HG02938 (cell line): ENCODE measurements around the gene ZNF567.
A peak's percentile ranks its signal among the peaks of the same experiment; 100 is the strongest.
"Not testable (repeated sequence)": the region's sequence is repeated elsewhere in the genome, so short reads cannot be mapped to it uniquely, and the experiment has no call there.

Experiments
- ATAC-seq: cut with Tn5 transposase; IDR thresholded peaks from one replicate; pipeline ENCODE4 v1.9.1; 2021; ENCODE audit warnings: mild to moderate bottlenecking, moderate library complexity; ENCODE audit not compliant: unreplicated experiment

Gene ZNF567

DNA sequence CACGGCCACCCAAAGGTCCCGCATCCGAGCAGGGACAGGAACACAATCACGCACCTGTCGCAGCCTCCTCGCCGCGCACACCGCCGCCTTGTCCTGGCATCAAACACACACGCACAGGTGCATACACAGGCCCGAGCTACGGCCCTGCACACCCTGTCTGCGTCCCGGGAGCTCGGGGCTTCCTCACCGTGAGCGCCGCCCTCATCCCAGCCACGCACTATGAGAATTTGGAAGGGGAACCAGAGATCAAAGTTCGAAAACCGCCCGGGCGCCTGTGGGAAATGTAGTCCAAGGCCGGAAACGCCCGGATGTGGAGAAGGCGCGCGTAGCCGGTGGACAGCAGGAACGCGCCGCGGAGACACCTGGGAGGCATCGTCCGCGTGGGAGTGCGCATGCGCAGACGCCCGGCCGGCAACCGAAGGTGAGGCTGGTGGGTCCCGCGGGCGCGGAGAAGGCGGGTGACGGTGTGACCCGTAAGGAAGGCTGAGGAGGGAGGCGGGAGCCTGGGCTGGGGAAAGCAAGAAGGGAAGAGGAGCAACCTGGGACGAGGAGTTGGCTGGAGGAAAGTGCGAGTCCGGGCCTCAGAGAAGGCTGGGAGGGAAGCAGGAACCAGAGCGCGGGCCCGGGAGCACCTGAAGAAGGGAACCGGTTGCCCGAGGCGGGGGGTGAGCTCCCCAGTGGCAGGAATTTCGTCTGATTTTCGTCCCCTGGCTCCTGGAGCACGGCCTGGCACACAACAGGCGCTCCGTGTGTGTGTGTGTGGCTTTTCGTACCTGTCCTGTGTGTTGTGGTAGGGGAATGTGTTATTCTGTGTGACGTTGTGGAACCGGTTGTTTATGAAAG is at the start of gene ZNF567:
ZNF567 (plus strand) TSS at position 399 of the 843 bp plus-strand sequence. CDS start 7,256 bp downstream, outside the sequence.
- peak; percentile 82 for ATAC-seq

- no peak for ATAC-seq
Measured at GRCh38 chr19:36638862-36639510, 48.4 kb upstream of the ZNF567 start.

DNA sequence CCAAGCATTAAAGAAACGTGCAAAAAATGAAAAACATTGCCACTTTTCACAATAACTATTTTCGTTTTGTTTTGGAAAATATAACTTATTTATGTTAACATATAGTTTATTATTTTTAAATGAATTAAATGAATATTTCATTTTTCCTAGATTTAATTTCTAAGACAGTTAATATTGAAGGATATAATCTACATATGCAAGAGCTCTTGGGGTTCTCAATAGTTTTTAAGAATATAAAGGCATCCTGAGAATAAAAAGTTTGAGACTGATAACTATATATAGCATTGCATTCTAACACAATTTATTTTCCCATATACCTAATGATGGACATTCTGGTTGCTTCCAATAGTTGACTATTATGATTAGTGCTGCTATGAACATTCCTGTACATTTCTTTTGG is 40.7 kb upstream of the ZNF567 start:
- ATAC-seq: no peak

DNA sequence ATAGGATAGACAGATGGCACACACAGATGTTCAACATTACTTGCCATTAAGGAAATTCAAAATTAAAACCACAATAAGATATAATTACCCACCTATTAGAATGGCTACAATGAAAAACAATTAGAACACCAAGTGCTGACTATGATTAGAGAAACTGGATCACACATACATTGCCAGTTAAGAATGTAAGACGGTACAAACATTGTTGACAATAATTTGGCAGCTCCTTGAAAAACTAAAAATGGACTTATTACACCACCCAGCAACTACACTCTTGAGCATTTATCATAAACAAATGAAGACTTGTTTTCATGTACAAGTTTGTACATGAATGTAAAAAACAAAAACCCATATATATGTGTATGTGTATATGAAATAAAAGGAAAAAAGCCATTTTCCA is 34.5 kb upstream of the ZNF567 start:
- ATAC-seq: no peak

DNA sequence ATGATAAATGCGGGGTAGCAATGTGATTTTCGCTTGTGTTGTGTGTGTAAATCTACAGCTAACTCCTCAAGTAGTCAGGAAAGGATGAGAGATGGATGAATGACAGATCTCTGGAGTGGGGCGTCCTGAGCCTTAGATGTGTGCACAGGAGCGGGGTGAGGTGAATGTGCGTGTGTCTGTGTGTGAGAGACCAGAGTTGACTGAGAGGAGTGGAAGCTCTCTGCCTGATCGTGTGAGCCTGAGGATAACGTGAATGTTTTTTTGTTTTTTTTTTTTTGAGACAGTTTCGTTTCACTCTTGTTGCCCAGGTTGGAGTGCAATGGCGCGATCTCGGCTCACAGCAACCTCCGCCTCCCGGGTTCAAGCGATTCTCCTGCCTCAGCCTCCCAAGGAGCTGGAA is 21.6 kb upstream of the ZNF567 start:
- no peak for ATAC-seq

DNA sequence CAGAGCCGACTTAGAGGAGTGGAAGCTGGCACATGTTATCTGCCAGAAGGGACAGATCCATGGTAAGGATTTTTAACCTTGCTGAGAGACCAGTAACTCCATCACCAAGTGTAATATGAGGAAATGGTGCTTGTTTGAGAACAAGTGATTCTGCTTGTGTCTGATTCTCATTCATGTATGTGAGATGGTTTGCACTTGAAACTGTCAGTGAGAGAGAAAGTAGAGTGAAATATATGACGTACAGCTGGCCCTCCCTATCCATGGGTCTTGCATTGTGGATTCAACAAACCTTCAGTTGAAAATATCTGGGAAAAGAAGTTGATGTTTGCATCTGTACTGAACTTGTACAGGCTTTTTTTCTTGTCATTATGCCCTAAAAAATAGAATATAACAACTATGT is 18.8 kb upstream of the ZNF567 start:
- ATAC-seq: no peak

- ATAC-seq: no peak
Measured at GRCh38 chr19:36672368-36672767, 15.0 kb upstream of the ZNF567 start.

- no peak for ATAC-seq
Measured at GRCh38 chr19:36674201-36674600, 13.2 kb upstream of the ZNF567 start.

- ATAC-seq: no peak
Measured at GRCh38 chr19:36679455-36679854, 8.0 kb upstream of the ZNF567 start.

DNA sequence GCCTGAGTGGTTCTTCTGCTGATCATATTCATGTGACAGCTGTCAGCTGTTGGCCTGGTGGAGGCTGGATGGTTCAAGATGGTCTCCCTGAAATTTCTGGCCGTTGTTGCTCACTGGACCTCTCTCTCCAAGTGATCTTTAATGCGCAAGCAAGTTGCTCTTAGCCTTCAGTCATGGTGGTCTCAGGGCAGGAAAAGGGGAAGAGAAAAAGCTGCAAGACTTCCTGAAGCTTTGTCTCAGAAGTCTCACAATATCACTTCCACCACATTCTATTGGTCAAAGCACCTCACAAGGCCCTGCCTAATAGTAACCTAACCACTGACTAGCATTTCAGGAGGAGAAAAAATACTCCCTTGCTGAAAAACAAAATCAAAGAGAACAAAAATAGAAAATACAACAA is 1.6 kb upstream of the ZNF567 start:
- ATAC-seq: no peak

GRCh38 chr19:36686365-36687213 is 823 bp upstream of the ZNF567 start:
- no peak for ATAC-seq

DNA sequence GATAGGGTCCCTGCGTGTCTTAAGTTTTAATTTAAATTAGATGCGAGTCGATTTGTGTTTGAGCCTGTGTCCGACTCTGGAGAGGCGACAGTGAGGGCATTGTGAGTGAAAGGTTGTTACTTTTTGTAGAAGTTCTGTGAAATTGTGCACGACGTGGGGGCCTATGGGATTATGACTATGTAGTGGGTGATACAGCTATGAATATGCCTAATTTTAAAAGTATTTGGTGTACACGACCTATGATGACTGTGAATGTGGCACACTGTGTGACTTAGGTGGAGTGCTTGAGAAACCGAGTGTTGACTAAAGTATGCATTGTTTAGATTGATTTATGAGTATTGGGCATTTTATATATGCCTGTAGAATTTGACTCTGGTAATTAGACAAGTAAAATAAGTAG is 646 bp downstream of the ZNF567 start:
- ATAC-seq: no peak

DNA sequence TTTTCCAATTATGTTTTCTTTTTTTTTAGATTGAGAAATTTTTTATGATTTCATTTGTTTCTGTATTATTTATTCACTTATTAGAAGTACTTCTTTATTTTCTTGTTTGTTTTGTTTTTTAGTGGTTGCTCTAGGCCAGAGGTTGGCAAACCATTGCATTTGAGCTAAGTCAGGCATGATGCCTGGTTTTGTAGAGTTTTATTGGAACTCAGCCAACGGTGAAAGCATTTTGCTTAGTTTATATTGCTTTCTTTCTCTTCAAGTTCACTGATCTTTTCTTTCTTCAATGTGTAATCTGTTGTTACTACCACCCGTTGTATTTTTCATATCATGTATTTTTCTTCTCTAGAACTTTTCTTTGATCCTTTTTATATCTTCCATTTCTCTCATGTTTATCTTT is 19.7 kb downstream of the ZNF567 start:
- ATAC-seq: no peak

DNA sequence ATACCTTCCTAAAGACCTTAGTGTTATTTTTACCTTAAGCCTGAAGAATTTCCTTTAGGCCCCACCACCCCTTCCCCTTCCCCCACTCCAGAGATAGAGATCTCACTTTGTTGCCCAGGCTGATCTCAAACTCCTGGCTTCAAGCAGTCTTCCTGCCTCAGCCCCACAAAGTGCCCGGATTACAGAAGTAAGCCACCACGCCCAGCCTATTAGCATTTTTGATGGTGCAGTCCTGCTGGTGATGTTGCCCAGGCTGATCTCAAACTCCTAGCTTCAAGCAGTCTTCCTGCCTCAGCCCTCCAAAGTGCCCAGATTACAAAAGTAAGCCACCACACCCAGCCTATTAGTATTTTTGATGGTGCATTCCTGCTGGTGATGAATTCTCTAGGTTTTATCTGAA is 22.0 kb downstream of the ZNF567 start:
- no peak for ATAC-seq

DNA sequence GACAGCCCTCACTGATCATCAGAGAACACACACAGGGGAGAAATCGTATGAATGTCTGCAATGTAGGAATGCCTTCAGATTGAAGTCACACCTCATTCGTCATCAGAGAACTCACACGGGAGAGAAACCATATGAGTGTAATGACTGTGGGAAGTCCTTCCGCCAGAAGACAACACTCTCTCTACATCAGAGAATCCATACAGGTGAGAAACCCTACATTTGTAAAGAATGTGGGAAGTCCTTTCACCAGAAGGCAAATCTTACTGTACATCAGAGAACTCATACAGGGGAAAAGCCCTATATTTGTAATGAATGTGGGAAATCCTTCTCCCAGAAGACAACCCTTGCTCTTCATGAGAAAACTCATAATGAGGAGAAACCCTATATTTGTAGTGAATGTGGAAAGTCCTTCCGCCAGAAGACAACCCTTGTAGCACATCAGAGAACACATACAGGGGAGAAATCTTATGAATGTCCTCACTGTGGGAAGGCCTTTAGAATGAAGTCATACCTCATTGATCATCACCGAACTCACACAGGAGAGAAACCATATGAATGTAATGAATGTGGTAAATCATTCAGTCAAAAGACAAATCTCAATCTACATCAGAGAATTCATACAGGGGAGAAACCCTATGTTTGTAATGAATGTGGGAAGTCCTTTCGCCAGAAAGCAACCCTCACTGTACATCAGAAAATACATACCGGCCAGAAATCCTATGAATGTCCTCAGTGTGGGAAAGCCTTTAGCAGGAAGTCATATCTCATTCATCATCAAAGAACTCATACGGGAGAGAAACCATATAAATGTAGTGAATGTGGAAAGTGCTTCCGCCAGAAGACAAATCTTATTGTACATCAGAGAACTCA is 32.5 kb downstream of the ZNF567 start:
- ATAC-seq: no peak

DNA sequence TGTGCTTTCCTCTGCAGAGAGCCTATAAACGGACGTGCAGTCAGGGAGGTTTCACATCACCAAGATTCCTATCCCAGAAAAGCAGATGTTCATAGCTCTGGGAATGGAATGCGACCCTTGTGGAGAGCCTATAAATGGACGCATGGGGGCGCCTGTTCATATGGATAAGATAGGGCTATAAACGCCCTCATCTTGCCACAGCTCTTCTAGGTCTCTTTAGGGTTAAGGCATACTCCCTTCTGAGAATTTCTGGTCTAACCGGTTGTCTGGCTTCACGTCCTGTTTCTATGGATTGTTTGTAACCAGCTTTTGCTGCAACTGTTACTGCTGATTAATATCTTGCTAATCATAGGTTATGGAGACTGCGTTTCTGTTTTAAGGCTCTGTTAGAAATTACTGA is 48.8 kb downstream of the ZNF567 start:
- ATAC-seq: not testable (repeated sequence)

DNA sequence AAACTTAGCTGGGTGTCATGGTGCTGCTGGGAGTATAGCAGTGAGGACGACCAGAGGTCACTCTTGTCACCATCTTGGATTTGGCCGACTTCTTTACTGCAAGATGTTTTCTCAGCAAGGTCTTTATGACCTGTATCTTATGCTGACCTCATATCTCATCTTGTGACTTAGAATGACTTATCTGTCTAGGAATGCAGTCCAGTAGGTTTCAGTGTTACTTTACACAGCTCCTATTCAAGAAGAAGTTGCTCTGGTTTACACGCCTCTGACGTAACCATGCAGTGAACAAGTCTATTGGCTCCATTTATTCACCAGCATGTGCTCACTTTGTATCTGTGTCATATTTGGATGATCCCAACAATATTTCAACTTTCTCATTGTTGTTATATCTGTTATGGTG is 58.5 kb downstream of the ZNF567 start:
- ATAC-seq: no peak

DNA sequence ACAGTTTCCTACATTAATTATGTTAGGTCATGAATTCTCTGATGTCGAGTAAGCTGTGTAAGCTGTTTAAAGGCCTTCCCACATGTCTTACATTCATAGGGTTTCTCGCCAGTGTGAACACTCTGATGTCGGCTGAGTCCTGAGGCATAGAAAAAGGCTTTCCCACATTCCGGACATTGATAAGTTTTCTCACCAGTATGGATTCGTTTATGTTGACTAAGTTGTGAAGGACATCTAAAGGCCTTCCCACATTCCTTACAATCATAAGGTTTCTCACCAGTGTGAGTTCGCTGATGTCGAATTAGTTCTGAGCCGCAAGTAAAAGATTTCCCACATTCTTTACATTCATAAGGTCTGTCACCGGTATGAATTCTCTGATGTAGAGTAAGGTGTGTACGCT is 60.3 kb downstream of the ZNF567 start:
- no peak for ATAC-seq

- ATAC-seq: no peak
Measured at GRCh38 chr19:36748431-36749275, 61.2 kb downstream of the ZNF567 start.

DNA sequence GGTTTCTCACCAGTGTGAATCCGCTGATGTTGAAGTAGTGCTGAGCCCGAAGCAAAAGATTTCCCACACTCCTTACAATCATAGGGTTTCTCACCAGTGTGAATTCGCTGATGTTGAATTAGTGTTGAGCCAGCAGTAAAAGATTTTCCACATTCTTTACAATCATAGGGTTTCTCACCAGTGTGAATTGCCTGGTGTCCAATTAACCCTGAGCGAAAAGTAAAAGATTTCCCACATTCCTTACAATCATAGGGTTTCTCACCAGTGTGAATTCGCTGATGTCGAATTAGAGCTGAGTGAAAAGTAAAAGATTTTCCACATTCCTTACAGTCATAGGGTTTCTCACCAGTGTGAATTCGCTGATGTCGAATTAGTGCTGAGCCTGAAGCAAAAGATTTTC is 62.2 kb downstream of the ZNF567 start:
- ATAC-seq: not testable (repeated sequence)
